Ishikawa (cell line): ENCODE results near the gene RPS6KA6.

Source experiments
- CEBPB ChIP-seq: IDR thresholded peaks from 2 replicates; pipeline ENCODE4 v1.6.1; 2012
- EGR1 ChIP-seq: IDR thresholded peaks from 2 replicates; pipeline ENCODE4 v1.6.1; 2012
- EP300 ChIP-seq: IDR thresholded peaks from 2 replicates; pipeline ENCODE4 v1.6.1; 2012; ENCODE audit warnings: borderline replicate concordance
- FOXM1 ChIP-seq: IDR thresholded peaks from 2 replicates; pipeline ENCODE4 v1.6.1; 2012; ENCODE audit warnings: low read depth, borderline replicate concordance
- MAX ChIP-seq: IDR thresholded peaks from 2 replicates; pipeline ENCODE4 v1.6.1; 2012
- NFIC ChIP-seq: IDR thresholded peaks from 2 replicates; pipeline ENCODE4 v1.6.1; 2012
- RAD21 ChIP-seq: IDR thresholded peaks from 2 replicates; pipeline ENCODE4 v1.6.1; 2012; ENCODE audit warnings: low read depth
- TAF1 ChIP-seq: IDR thresholded peaks from 2 replicates; pipeline ENCODE4 v1.6.1; 2012; ENCODE audit warnings: low read depth, mild to moderate bottlenecking
- TCF12 ChIP-seq: IDR thresholded peaks from 2 replicates; pipeline ENCODE4 v1.6.1; 2012; ENCODE audit warnings: low read depth
- TEAD4 ChIP-seq: IDR thresholded peaks from 2 replicates; pipeline ENCODE4 v1.6.1; 2012
- YY1 ChIP-seq: IDR thresholded peaks from 2 replicates; pipeline ENCODE4 v1.6.1; 2012; ENCODE audit warnings: low read depth
- ZBTB7A ChIP-seq: IDR thresholded peaks from 2 replicates; pipeline ENCODE4 v1.6.1; 2012; ENCODE audit warnings: low read depth
- TF ChIP-seq, protein P1 (sequence below): IDR thresholded peaks from 2 replicates; pipeline ENCODE4 v1.6.1; 2012
- TF ChIP-seq, protein P2 (sequence below): IDR thresholded peaks from 2 replicates; pipeline ENCODE4 v1.6.1; 2012; ENCODE audit warnings: low read depth, mild to moderate bottlenecking

DNA sequence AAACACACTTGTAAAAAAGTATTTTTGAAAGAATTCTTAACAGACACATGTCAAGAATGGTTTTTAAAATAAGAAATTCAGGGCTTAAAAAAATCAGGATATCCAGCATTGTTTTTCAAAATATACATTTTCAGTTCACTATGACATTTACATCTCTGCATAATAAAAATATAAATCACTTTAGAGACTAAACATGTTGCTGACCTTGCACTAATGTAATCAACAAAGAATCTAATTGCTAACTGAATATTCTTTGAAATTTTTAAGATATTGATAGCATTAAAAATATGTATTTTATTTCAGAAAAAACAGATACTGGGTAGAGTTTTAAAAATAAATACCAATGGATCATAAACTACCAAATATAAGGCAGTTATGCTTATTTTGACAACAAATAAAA is 26.4 kb downstream of the RPS6KA6 start:
- no peak for TF ChIP-seq FOXM1
- TF ChIP-seq MAX = no peak
- no peak for TF ChIP-seq RAD21
- no peak for TF ChIP-seq EP300
- TF ChIP-seq EGR1 = no peak
- TF ChIP-seq, protein P1, sequence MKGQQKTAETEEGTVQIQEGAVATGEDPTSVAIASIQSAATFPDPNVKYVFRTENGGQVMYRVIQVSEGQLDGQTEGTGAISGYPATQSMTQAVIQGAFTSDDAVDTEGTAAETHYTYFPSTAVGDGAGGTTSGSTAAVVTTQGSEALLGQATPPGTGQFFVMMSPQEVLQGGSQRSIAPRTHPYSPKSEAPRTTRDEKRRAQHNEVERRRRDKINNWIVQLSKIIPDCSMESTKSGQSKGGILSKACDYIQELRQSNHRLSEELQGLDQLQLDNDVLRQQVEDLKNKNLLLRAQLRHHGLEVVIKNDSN = no peak
- TF ChIP-seq NFIC = no peak
- TF ChIP-seq YY1 = no peak
- no peak for TF ChIP-seq TEAD4
- TF ChIP-seq, protein P2, sequence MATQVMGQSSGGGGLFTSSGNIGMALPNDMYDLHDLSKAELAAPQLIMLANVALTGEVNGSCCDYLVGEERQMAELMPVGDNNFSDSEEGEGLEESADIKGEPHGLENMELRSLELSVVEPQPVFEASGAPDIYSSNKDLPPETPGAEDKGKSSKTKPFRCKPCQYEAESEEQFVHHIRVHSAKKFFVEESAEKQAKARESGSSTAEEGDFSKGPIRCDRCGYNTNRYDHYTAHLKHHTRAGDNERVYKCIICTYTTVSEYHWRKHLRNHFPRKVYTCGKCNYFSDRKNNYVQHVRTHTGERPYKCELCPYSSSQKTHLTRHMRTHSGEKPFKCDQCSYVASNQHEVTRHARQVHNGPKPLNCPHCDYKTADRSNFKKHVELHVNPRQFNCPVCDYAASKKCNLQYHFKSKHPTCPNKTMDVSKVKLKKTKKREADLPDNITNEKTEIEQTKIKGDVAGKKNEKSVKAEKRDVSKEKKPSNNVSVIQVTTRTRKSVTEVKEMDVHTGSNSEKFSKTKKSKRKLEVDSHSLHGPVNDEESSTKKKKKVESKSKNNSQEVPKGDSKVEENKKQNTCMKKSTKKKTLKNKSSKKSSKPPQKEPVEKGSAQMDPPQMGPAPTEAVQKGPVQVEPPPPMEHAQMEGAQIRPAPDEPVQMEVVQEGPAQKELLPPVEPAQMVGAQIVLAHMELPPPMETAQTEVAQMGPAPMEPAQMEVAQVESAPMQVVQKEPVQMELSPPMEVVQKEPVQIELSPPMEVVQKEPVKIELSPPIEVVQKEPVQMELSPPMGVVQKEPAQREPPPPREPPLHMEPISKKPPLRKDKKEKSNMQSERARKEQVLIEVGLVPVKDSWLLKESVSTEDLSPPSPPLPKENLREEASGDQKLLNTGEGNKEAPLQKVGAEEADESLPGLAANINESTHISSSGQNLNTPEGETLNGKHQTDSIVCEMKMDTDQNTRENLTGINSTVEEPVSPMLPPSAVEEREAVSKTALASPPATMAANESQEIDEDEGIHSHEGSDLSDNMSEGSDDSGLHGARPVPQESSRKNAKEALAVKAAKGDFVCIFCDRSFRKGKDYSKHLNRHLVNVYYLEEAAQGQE = no peak
- no peak for TF ChIP-seq ZBTB7A
- no peak for TF ChIP-seq CEBPB
- TF ChIP-seq TAF1 = no peak
- no peak for TF ChIP-seq TCF12
